HCT116 (cell line): Measurements from ENCODE around the gene STAMBP.

ENCODE experiments used
- CBX3 ChIP-seq: IDR thresholded peaks from 2 replicates; pipeline ENCODE4 v1.6.1; 2012; ENCODE audit warnings: low read depth
- CEBPB ChIP-seq: IDR thresholded peaks from 2 replicates; pipeline ENCODE4 v1.6.1; 2012; ENCODE audit warnings: low read depth
- CTCF ChIP-seq, 3 experiments: fragments of 200-600 bp in 1 of 3; sonication (generic) in 1 of 3; IDR thresholded peaks in 2 of 3; conservative IDR thresholded peaks in 1 of 3; 2 replicates each; pipeline ENCODE4 v1.5.1; 2012 to 2017; ENCODE audit warnings: low read depth in 2 of 3, low read length in 2 of 3, antibody characterized with exemption in 1 of 3, borderline replicate concordance in 1 of 3, control low read depth in 1 of 3, mild to moderate bottlenecking in 1 of 3, mixed read lengths in 1 of 3, mixed run types in 1 of 3, moderate library complexity in 1 of 3; ENCODE audit not compliant: insufficient read depth in 1 of 3
- ELF1 ChIP-seq: IDR thresholded peaks from 2 replicates; pipeline ENCODE4 v1.6.1; 2012; ENCODE audit warnings: low read depth, borderline replicate concordance
- EZH2 ChIP-seq: fragments of 200-600 bp; sonication (generic); IDR thresholded peaks from 2 replicates; pipeline ENCODE4 v1.6.1; 2017; ENCODE audit warnings: antibody characterized with exemption, mixed run types
- EZH2phosphoT487 ChIP-seq: fragments of 200-600 bp; IDR thresholded peaks from 2 replicates; pipeline ENCODE4 v1.6.1; 2018; ENCODE audit warnings: antibody characterized with exemption, borderline replicate concordance
- JUND ChIP-seq: IDR thresholded peaks from 2 replicates; pipeline ENCODE4 v1.6.1; 2012
- POLR2A ChIP-seq: IDR thresholded peaks from 2 replicates; pipeline ENCODE4 v1.7.0; 2011; ENCODE audit warnings: borderline replicate concordance; ENCODE audit not compliant: insufficient read depth, insufficient read length; ENCODE audit errors: extremely low read depth
- POLR2AphosphoS5 ChIP-seq: IDR thresholded peaks from 2 replicates; pipeline ENCODE4 v1.6.1; 2011; ENCODE audit warnings: mild to moderate bottlenecking, low read depth, low read length, moderate library complexity
- REST ChIP-seq: IDR thresholded peaks from 2 replicates; pipeline ENCODE4 v1.6.1; 2012; ENCODE audit warnings: low read depth
- TCF7L2 ChIP-seq: IDR thresholded peaks from 2 replicates; pipeline ENCODE4 v1.7.0; 2011; ENCODE audit warnings: borderline replicate concordance, inconsistent platforms; ENCODE audit not compliant: insufficient read depth, insufficient read length; ENCODE audit errors: extremely low read depth
- ZNF274 ChIP-seq: fragments of 200-500 bp; sonication (Bioruptor generic); IDR thresholded peaks from 2 replicates; pipeline ENCODE4 v1.6.1; 2014; ENCODE audit warnings: mild to moderate bottlenecking, low read depth, low read length, inconsistent platforms

- TF ChIP-seq CTCF (IDR thresholded peaks at IDR 0.05 in 2 of 3, conservative IDR thresholded peaks at IDR 0.05 in 1 of 3; ENCODE audit: borderline replicate concordance in 1 of 3, insufficient read depth in 1 of 3, low read depth in 2 of 3, low read length in 2 of 3): no peak
- TF ChIP-seq CEBPB: no peak
- TF ChIP-seq POLR2AphosphoS5: no peak
- TF ChIP-seq REST: no peak
- no peak for TF ChIP-seq EZH2
- TF ChIP-seq ZNF274: no peak
- no peak for TF ChIP-seq POLR2A
- TF ChIP-seq CBX3: no peak
- no peak for TF ChIP-seq EZH2phosphoT487
- TF ChIP-seq JUND: no peak
- no peak for TF ChIP-seq ELF1
- TF ChIP-seq TCF7L2: no peak
These were observed 61.7 kb downstream of the STAMBP start for GRCh38 chr2:73890301-73891092.
